GM19035 (cell line): ENCODE results near the gene POLR3E.
"Not testable (repeated sequence)": the region's sequence is repeated elsewhere in the genome, so short reads cannot be mapped to it uniquely, and the experiment has no call there.

Experiments
- ATAC-seq: cut with Tn5 transposase; IDR thresholded peaks from one replicate; pipeline ENCODE4 v1.9.1; 2021; ENCODE audit not compliant: unreplicated experiment

POLR3E gene

GRCh38 chr16:22359679-22360078 is 62.5 kb downstream of the POLR3E start:
- ATAC-seq = no peak

GRCh38 chr16:22360963-22361659 is 63.9 kb downstream of the POLR3E start:
- no peak for ATAC-seq

GRCh38 chr16:22364241-22364640 is 67.0 kb downstream of the POLR3E start:
- ATAC-seq = no peak

GRCh38 chr16:22366371-22366770 is 69.2 kb downstream of the POLR3E start:
- no peak for ATAC-seq

GRCh38 chr16:22366889-22367288 is 69.7 kb downstream of the POLR3E start:
- ATAC-seq = no peak

GRCh38 chr16:22368200-22368826 is 71.1 kb downstream of the POLR3E start:
- ATAC-seq = not testable (repeated sequence)

GRCh38 chr16:22369221-22369811 is 72.1 kb downstream of the POLR3E start:
- no peak for ATAC-seq

GRCh38 chr16:22370038-22370820 is 73.0 kb downstream of the POLR3E start:
- ATAC-seq = no peak

- ATAC-seq = no peak
Observed at GRCh38 chr16:22372882-22373661, 75.9 kb downstream of the POLR3E start.

- peak; percentile 16 for ATAC-seq
Observed at GRCh38 chr16:22373662-22374310, 76.6 kb downstream of the POLR3E start.

GRCh38 chr16:22374311-22375116 is 77.3 kb downstream of the POLR3E start, which contains the start of gene CDR2:
TSS of gene CDR2 (minus strand) at chr16:22374619. CDS start at chr16:22374309, 310 bp downstream.
- ATAC-seq = peak; percentile 86

GRCh38 chr16:22375117-22375962 is 78.1 kb downstream of the POLR3E start:
- ATAC-seq = no peak

- ATAC-seq = no peak
Observed at GRCh38 chr16:22375963-22376640, 78.9 kb downstream of the POLR3E start.

- ATAC-seq = no peak
Observed at GRCh38 chr16:22379656-22380055, 82.4 kb downstream of the POLR3E start.

- ATAC-seq = no peak
Observed at GRCh38 chr16:22380529-22380928, 83.3 kb downstream of the POLR3E start.

GRCh38 chr16:22381392-22381791 is 84.2 kb downstream of the POLR3E start:
- ATAC-seq = no peak

- no peak for ATAC-seq
Observed at GRCh38 chr16:22383827-22384226, 86.6 kb downstream of the POLR3E start.
